IMR-90 (cell line): ENCODE measurements around the gene LDHD. TPM values are rescaled to one million over a fixed set of nuclear protein-coding genes. Genes with fewer than 3 reads are reported as not detected.

Experiments
- ATAC-seq: fragments of 200-7000 bp; cut with Tn5 transposase; 2 replicates; pipeline ENCODE4 v1.9.1; 2020; ENCODE audit warnings: low read depth, mild to moderate bottlenecking, moderate library complexity
- BruUV-seq: library from RNA; stranded (reverse); fragments of 400-500 nt; replicated peaks from 2 replicates; lab custom pipeline; 2021; lab: Mats Ljungman, UMichigan
- CTCF ChIA-PET: fragments of 300-600 bp; formaldehyde crosslinking; extraction: SDS; loops from one replicate; lab custom pipeline; 2021; ENCODE audit warnings: antibody characterized with exemption; lab: Yijun Ruan, JAX
- POLR2A ChIA-PET: fragments of 300-600 bp; sonication (Branson Sonifier 250); formaldehyde crosslinking; loops from one replicate; lab custom pipeline; 2022; ENCODE audit warnings: antibody characterized with exemption; ENCODE audit not compliant: unreplicated experiment; lab: Charles Lee
- DNase-seq: peaks from one replicate; pipeline ENCODE4 v3.0.0; 2013
- H2AFZ ChIP-seq: replicated peaks from 2 replicates; pipeline ENCODE3; 2013; ENCODE audit warnings: low read length, mild to moderate bottlenecking; ENCODE audit not compliant: poor library complexity
- H2AK5ac ChIP-seq: 2 replicates; pipeline ENCODE4 v1.6.1; 2013; ENCODE audit warnings: low read depth, low read length, inconsistent platforms
- H2AK9ac ChIP-seq: replicated peaks from 2 replicates; pipeline ENCODE3; 2013; ENCODE audit warnings: mild to moderate bottlenecking, low read depth, low read length, moderate library complexity; ENCODE audit not compliant: poor library complexity
- H2BK120ac ChIP-seq: 2 replicates; pipeline ENCODE4 v1.6.1; 2013; ENCODE audit warnings: low read depth, low read length, inconsistent platforms
- H2BK15ac ChIP-seq: 3 replicates; pipeline ENCODE4 v1.6.1; 2013; ENCODE audit warnings: low read depth, low read length, inconsistent platforms
- H2BK20ac ChIP-seq: 2 replicates; pipeline ENCODE4 v1.6.1; 2013; ENCODE audit warnings: low read depth, mild to moderate bottlenecking, inconsistent platforms, low read length, moderate library complexity
- H2BK5ac ChIP-seq: 2 replicates; pipeline ENCODE4 v1.6.1; 2013; ENCODE audit warnings: mild to moderate bottlenecking, low read depth, low read length, inconsistent platforms; ENCODE audit not compliant: poor library complexity, severe bottlenecking
- H3K14ac ChIP-seq: replicated peaks from 2 replicates; pipeline ENCODE4 v1.6.1; 2013; ENCODE audit warnings: low read depth, low read length, inconsistent platforms
- H3K18ac ChIP-seq: 2 replicates; pipeline ENCODE4 v1.6.1; 2013; ENCODE audit warnings: low read depth, low read length, control low read depth
- H3K23ac ChIP-seq: 2 replicates; pipeline ENCODE4 v1.6.1; 2013; ENCODE audit warnings: low read depth, low read length, inconsistent platforms
- H3K27ac ChIP-seq: 2 replicates; pipeline ENCODE4 v1.5.1; 2013; ENCODE audit warnings: mild to moderate bottlenecking, control low read depth, low read length; ENCODE audit not compliant: insufficient read depth
- H3K27me3 ChIP-seq: 2 replicates; pipeline ENCODE4 v1.6.1; 2013; ENCODE audit warnings: low read length; ENCODE audit not compliant: control insufficient read depth, insufficient read depth
- H3K36me3 ChIP-seq: 2 replicates; pipeline ENCODE4 v1.6.1; 2013; ENCODE audit warnings: low read length, mixed read lengths; ENCODE audit not compliant: control insufficient read depth, insufficient read depth
- H3K4ac ChIP-seq: 2 replicates; pipeline ENCODE4 v1.6.1; 2013; ENCODE audit warnings: low read depth, low read length, inconsistent platforms
- H3K4me1 ChIP-seq: 2 replicates; pipeline ENCODE4 v1.6.1; 2013; ENCODE audit warnings: low read length, mixed read lengths; ENCODE audit not compliant: control insufficient read depth, insufficient read depth
- H3K4me2 ChIP-seq: 2 replicates; pipeline ENCODE4 v1.6.1; 2013; ENCODE audit warnings: low read depth, mild to moderate bottlenecking, control low read depth, low read length, moderate library complexity
- H3K4me3 ChIP-seq: 2 replicates; pipeline ENCODE4 v1.5.1; 2013; ENCODE audit warnings: low read depth, mild to moderate bottlenecking, control low read depth, low read length, moderate library complexity; ENCODE audit not compliant: insufficient read depth
- H3K56ac ChIP-seq: 2 replicates; pipeline ENCODE4 v1.6.1; 2013; ENCODE audit warnings: low read length, inconsistent platforms; ENCODE audit not compliant: insufficient read depth; ENCODE audit errors: extremely low read depth
- H3K79me1 ChIP-seq, 2 experiments: 2 replicates each; pipeline ENCODE4 v1.6.1; 2013; ENCODE audit warnings: low read length in 2 of 2, inconsistent platforms in 1 of 2, low read depth in 1 of 2
- H3K9ac ChIP-seq: 2 replicates; pipeline ENCODE4 v1.6.1; 2013; ENCODE audit warnings: low read depth, low read length, control low read depth
- H3K9me1 ChIP-seq: 2 replicates; pipeline ENCODE4 v1.6.1; 2013; ENCODE audit warnings: low read length, inconsistent platforms; ENCODE audit not compliant: insufficient read depth
- H3K9me3 ChIP-seq: 2 replicates; pipeline ENCODE4 v1.6.1; 2013; ENCODE audit warnings: low read length; ENCODE audit not compliant: control insufficient read depth, insufficient read depth
- H4K20me1 ChIP-seq: 2 replicates; pipeline ENCODE4 v1.6.1; 2013; ENCODE audit warnings: low read length, inconsistent platforms; ENCODE audit not compliant: insufficient read depth
- H4K5ac ChIP-seq: 2 replicates; pipeline ENCODE4 v1.6.1; 2013; ENCODE audit warnings: mild to moderate bottlenecking, low read depth, low read length, control low read depth
- H4K8ac ChIP-seq, 2 experiments: 2 replicates each; pipeline ENCODE4 v1.6.1; 2013; ENCODE audit warnings: low read depth in 2 of 2, low read length in 2 of 2, control low read depth in 1 of 2, inconsistent platforms in 1 of 2
- H4K91ac ChIP-seq: 2 replicates; pipeline ENCODE4 v1.6.1; 2013; ENCODE audit warnings: low read depth, low read length, inconsistent platforms; ENCODE audit not compliant: insufficient read depth
- CTCF ChIP-seq: conservative IDR thresholded peaks from 2 replicates; pipeline ENCODE4 v1.5.1; 2012; ENCODE audit warnings: mild to moderate bottlenecking, low read depth, low read length, improper control_type of control experiment
- POLR2A ChIP-seq: IDR thresholded peaks from 2 replicates; pipeline ENCODE4 v1.6.1; 2012; ENCODE audit warnings: mild to moderate bottlenecking, low read depth, low read length
- RAD21 ChIP-seq: IDR thresholded peaks from 2 replicates; pipeline ENCODE4 v1.6.1; 2012; ENCODE audit warnings: low read length, improper control_type of control experiment
- RCOR1 ChIP-seq: IDR thresholded peaks from 2 replicates; pipeline ENCODE4 v1.6.1; 2012; ENCODE audit warnings: mild to moderate bottlenecking, low read length, improper control_type of control experiment; ENCODE audit not compliant: insufficient replicate concordance
- RFX5 ChIP-seq: IDR thresholded peaks from 2 replicates; pipeline ENCODE4 v1.8.0; 2012; ENCODE audit warnings: low read depth, mild to moderate bottlenecking, low read length, moderate library complexity
- SMC3 ChIP-seq: fragments of 150-350 bp; IDR thresholded peaks from 2 replicates; pipeline ENCODE4 v1.6.1; 2016; ENCODE audit warnings: low read depth, mild to moderate bottlenecking, antibody characterized with exemption, low read length, moderate library complexity
- USF2 ChIP-seq: fragments of 150-350 bp; IDR thresholded peaks from 2 replicates; pipeline ENCODE4 v1.6.1; 2017; ENCODE audit warnings: mild to moderate bottlenecking, antibody characterized with exemption, low read length, low read depth
- WGBS, 2 experiments: methylation state at CpG; one replicate each; pipeline versions ENCODE4 v1.1.5 to v1.1.7; 2013; ENCODE audit warnings: missing lambda C conversion rate in 2 of 2; ENCODE audit not compliant: insufficient read length in 1 of 2; ENCODE audit errors: extremely low coverage in 2 of 2; 5-methylcytosine and 5-hydroxymethylcytosine counted together
- dilution Hi-C: fragments of 300-500 bp; cut with HindIII; formaldehyde crosslinking; loops from one replicate; pipeline ENCODE4 v1.14.3; 2018; ENCODE audit warnings: low sequenced_read_pairs; ENCODE audit not compliant: unreplicated experiment
- in situ Hi-C: fragments of 300-500 bp; cut with MboI; formaldehyde crosslinking; loops from 3 replicates; pipeline ENCODE4 v1.14.3; 2019; ENCODE audit warnings: low sequenced_read_pairs, inconsistent platforms, mixed read lengths
- intact Hi-C: fragments of 100-400 bp; cut with micrococcal nuclease; formaldehyde crosslinking; loops from 2 replicates; pipeline ENCODE4 v1.10.0; 2022
- polyA plus RNA-seq, 3 experiments: library from polyadenylated mRNA; depleted of rRNA; stranded (reverse); fragments of >200 nt; gene quantifications; 2 replicates each; pipeline ENCODE4 v1.2.3, GENCODE V29; 2012; ENCODE audit warnings: low replicate concordance in 1 of 3
- total RNA-seq: library from RNA; depleted of rRNA; stranded (reverse); fragments of >200 nt; gene quantifications from 2 replicates; pipeline ENCODE4 v1.2.3, GENCODE V29; 2012

Gene LDHD
- total and polyA plus RNA-seq, 2 of the 4 experiments (the other 2 are of a cell fraction): under 0.01 to 0.26 TPM

DNA sequence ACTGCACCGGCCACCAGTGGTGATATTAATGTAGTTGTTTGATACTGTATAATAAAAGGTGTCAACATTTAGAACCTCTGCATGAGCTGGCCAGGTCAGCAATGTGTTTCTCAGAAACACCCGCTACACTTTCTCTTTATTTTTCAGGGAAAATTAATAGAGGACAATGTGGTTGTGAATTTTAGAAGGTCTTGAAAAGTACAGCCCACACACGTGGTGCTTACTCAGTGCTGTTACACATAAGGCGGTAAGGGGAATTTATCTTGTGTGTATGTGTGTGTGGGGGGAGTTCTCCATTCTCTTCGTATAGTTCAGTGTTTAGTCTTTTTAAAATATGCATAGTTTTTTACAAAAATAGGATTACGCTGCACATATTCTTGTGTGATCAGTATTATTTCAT lies 27.4 kb upstream of the LDHD start:
- BruUV-seq: no TSS peak
- Histone ChIP-seq H2BK20ac (no peak overlapping the region), H4K5ac (no peak overlapping the region), H3K9me1 (peaks cover 1% of the 10 kb centered on the region; the same call in 1 of the 2 replicates), H2BK120ac (no peak overlapping the region), H3K79me1 (peaks cover under 1 to 2% of the 10 kb centered on the region in 2 experiments; a peak in 3 of 4 replicates), H4K8ac (no peak overlapping the region), H2BK5ac (no peak overlapping the region), H3K9me3 (no peaks in the 10 kb centered on the region; the same call in 1 of the 2 replicates), H3K9ac (no peak overlapping the region), H3K36me3 (no peaks in the 10 kb centered on the region), H2BK15ac (no peak overlapping the region), H3K18ac (no peak overlapping the region), H3K56ac (no peak overlapping the region), H3K4ac (no peak overlapping the region), H4K91ac (no peak overlapping the region), H3K23ac (no peak overlapping the region), H3K14ac (no peak overlapping the region), H4K20me1 (peaks cover under 1% of the 10 kb centered on the region; the same call in 1 of the 2 replicates), H2AFZ (no peak overlapping the region), H3K27me3 (no peaks in the 10 kb centered on the region; the same call in 1 of the 2 replicates), H3K4me2 (no peak overlapping the region), H2AK9ac (no peak overlapping the region), H3K27ac (no peak overlapping the region), H2AK5ac (no peak overlapping the region), H3K4me3 (no peak overlapping the region), H3K4me1 (no peaks in the 10 kb centered on the region; the same call in 1 of the 2 replicates)
- ATAC-seq: no peak
- intact Hi-C loops: no loop called here
- dilution Hi-C loops: no loop called here
- DNase-seq: no peak
- POLR2A ChIA-PET: no interaction called here
- CTCF ChIA-PET: no interaction called here
- no CpG with 5 or more reads among the region's 6 CpGs for WGBS, 2 experiments
- no peak for TF ChIP-seq RFX5
- no peak for TF ChIP-seq SMC3
- no peak for TF ChIP-seq POLR2A
- no peak for TF ChIP-seq CTCF
- TF ChIP-seq RCOR1: no peak
- TF ChIP-seq USF2: no peak
- TF ChIP-seq RAD21: no peak
- in situ Hi-C loops: no loop called here
